GM04504 (cell line): ENCODE results near the gene PDE3A.

Experiments used
- DNase-seq: peaks from one replicate; pipeline ENCODE4 v3.0.0-alpha.2; 2012; ENCODE audit warnings: low read depth

The PDE3A gene

DNA sequence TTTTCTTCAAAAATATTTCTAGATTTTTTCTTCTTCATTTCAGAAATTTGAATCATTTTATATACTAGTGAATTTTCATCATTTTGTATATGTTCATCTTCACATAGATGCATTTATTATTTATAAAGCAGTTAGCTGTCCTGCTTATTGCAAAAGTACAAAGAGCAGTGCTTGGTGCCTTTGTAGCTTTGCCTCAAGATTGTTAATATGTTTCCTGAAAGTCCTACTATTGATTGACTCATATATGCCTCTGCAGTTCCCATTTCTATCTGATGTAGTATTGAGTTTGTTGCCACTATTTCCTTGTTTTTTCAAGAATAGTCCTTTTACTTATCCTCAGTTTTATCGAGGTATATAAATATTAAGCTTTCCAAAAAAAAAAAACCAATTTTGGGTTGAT is 89.7 kb downstream of the PDE3A start:
- DNase-seq, result no peak

DNA sequence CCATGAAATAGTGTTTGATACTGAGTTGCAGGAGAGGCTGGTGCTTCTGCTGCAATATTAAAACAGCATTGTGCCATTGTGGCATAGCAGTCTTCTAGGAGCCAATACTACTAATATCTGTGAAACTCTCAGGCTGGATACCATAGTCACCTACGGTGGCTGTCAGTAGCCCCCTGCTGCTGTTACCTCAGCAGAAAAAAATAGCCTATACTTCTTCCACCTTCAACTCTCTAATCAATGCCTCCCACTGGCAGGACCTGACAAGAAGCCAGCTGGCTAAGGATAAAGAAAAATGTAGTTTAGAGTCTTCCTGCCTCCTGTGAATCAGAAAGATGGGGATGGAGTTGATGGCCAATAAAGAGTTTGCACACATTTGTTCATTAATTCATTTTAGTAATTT is 91.6 kb downstream of the PDE3A start:
- no peak for DNase-seq

DNA sequence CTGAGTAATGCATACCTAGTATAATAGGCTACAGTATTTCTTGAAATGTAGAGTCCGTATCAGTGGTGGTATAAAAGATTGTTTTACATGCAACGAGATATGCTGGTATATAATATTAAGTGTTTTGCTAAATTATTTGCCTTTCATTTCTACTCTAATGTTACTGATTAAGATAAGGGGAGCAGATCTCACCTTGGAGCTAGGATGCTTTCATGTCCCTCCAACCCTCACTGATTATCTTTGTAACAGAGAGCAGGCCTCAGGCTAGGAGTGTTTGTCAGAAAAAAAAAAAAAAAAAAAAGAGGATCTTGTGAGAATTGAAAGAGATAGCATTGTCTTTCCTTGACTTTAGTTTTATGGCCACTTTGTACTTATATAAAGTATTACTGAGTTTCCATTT is 92.6 kb downstream of the PDE3A start:
- DNase-seq, result no peak

DNA sequence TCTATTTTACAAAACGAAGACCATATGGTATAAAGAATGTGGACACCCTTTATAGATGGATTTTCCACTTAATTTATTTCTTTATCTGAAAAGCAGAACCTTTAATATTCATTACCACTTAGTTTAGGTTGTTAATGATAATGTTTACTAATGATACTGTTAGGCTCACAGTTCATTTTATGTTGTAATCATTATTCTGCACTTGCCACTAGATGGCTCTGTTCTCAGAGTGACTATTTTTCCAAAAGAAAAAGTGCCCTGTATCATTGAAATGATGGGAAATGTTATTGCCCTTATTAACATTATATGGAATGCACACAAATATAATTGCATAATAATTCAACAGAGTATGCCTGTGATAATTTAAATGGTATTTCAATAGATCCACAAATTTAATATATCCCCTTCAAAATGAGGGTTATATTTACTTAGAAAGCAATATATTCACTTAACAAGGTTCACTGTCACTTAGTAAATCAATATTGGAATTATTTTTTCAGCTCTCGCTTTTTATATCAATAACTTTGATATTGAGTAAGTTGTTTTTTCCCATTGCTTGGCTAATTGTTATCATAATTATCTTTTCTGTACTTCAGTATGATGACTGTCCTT is 95.7 kb downstream of the PDE3A start:
- DNase-seq, result no peak

DNA sequence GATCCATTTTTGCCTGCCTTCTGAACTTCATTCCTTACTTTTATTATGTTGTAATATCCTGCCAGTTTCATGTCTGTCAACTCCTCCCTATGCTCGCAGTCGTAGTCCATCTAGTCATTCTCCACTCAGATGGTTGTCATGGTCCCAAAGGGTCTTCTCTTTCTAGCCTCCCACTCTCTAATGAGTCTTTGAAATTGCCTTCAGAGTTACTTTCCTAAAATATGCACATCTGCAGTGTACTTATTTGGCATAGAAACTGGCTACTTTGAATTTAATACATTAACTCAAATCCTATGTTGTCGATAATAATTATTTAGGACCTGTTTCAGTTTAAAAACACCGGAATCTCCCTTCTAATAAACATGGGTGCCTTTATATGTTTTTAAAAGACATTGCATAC is 101.0 kb downstream of the PDE3A start:
- no peak for DNase-seq

DNA sequence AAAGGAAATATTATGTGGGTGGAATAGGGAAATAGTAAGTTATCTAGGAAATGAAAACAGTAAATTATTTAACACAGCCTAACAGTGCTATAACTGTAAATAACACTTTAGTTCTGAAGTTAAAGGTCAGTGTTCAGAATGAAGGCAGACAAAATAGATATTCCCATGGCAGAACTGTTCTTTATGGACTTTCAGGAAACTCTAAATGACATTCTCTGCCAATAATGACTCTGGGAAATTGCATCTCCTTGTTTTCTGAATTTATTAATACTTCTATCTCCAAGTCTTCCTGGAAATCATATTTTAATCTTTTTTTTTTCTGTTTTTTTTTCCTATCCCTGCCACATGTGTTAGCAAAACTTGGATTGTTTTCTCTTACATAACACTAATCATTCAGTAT is 101.4 kb downstream of the PDE3A start:
- DNase-seq, result no peak

DNA sequence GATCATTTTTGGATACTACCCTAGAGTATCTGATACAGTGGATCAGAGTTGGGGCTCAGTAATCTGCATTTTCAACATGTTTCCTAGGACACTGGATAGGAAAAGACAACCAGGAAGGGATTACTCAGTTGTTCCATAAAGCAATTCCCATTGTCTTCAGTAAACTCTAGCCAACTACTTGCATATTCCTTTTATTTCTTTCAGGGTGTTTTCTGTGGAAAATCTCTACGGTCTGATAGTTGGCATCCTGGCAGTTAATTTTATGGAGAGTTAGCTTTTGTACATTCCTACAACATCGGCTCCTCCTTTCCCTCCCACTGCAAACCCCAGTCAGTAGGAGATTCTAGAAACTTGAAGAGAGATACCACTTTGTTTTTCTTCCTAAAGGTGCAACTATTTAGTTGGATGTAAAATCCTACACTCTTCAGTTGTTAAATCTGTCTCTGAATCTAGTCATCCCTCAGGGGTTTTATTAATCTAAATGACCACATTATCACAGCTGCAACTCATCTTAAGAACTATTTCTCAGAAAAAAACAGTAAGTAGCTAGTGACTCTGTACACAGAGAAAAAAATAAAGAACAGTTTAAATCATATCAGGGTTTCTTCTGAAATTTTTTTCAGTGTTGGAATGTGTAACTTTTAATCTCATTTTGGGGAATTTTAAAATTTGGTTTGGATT is 103.9 kb downstream of the PDE3A start:
- DNase-seq, result no peak

DNA sequence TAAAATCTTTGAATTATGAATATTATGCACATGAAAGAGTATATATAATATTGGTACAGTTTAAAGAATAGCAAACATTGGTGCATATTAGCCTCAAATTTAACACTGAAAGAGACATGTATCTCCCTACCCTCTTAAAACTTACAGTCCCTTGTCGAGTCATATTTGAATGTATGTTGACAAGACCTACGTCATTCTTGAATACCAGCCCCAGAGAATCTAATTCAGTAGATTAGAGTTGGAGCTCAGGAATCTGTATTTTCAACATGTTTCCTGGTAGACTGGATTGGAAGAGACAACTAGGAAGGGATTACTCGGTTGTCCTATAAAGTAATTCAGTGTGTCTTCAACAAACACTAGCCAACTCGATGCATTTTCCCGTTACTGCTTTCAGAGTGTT is 104.8 kb downstream of the PDE3A start:
- DNase-seq, result no peak

DNA sequence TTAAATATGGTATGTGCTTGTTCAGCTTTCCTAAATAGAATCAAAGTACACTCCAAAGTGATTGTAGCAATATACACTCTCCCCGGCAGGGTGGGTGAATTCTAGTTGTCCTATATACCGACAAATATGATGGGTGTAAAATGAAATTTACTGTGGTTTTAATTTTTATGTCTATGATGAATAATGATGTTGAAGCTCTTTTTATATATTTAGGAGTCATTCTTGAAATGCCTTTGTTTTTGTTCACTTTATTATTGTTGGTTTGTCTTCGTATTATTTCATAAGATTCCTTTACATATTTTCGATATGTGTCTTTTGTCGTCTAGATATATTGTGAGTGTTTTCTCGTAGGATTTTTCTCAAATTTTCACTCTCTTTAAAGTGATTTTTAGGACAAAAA is 105.7 kb downstream of the PDE3A start:
- DNase-seq, result no peak

DNA sequence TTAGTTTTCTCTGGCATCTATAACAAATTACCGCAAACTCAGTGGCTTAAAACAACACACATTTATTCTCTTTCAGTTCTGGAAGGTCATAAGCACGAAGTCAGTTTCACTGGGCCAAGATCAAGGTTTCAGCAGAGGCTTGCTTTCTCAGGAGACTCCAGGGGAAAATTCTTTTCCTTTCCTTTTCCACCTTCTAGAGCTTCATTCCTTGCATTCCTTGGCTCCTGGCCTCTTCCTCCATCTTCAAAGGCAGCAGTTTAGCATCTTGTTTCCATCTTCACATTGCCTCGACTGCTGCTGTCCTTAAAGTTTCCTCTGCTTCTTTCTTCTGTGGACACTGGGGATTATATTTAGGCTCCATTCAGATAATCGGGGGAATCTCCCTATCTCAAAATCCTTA is 106.1 kb downstream of the PDE3A start:
- DNase-seq, result no peak

DNA sequence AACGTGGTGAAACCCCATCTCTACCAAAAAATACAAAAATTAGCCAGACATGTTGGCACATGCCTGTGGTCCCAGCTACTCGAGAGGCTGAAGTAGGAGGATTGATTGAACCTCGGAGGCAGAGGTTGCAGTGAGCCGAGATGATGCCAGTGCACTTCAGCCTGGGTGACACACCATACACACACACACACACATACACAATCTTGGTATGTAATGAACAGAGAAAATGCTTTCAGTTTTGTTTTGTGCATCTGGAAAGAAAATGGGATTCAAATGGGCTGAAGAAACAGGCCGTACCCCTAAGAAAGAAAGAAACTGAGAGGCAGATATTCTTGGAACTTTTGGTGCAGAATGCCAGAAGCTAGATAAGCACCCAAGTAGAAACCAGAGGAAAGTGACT is 107.2 kb downstream of the PDE3A start:
- DNase-seq, result no peak

DNA sequence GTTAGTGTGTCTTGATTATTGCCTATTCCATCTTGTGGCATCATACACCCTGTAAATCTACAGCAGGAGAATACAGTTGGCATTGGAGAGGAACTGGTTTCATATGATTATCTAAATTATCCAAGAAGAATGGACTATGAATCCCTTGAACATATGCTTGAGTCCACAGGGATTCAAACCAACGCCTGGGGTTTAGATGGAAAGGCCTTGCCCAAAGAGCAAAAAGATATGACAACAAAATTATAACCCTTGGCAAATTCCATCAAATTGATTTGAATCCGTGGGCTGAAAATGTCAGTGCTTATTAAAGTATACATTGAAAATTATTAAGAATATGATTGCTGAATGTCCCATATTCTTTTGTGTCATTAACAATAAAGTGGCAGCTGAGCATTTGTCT is 108.2 kb downstream of the PDE3A start:
- no peak for DNase-seq

DNA sequence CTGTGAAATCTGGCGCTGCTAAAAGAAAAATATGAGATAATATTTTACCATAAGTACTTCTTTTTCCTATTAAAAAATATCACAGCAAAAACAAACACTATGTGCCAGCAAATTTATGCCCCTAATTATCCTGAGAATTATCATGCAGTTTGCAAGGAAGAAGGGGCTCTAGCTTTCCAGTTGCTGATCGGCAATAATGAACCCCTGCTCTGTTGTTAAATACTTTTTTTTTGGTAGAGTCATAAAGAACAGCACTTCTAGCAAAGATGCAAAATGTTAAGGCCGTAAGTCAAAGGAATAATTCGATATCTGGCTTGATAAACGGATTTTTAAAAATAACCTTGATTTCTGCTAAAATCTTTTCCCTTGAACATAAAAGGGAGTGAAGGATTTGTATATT is 108.9 kb downstream of the PDE3A start:
- DNase-seq, result no peak

DNA sequence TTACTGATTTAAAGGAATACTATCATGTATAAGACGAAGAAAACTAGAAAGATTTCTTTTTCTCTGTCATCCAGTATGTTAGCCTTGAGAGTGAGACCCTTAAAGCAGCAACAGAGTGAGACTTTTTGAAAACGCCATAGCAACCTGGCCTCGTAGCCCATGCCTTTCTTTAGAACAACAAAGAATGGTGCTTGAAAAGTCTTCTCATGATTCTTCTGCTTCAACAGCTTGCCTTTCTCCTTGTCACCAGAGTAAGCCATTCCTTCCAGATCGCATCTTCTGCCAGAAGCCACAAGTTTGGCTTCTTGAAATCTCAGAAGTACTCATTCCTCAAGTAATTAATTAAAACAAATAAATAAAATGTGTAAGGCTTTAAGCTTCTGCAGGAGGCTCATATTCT is 109.3 kb downstream of the PDE3A start:
- no peak for DNase-seq

DNA sequence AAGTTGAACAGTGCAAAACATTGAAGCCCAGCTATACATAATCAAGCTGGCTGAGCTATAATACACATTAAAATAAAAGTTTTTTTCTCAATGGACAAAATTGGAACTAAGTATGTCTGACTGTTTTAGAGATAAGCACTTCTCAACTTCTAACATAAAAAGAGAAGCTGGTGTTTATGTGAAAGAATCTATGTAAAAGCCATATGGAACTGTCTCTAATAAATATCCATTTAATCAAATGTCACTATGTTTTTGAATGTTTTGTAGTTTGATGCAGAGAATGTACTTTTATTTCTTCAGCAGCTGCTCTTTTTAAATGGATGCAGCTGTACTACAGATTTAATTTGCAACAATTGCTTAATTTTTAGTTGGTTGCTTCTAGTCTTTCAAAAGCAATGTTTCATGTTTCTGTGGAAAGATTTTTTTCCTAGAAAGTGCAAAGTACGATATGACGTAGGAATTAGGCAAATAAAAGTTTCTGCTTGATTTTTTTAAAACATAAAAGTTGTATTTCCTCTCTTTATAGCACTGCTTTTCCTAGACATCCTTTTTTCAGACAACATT is 114.2 kb downstream of the PDE3A start:
- no peak for DNase-seq

DNA sequence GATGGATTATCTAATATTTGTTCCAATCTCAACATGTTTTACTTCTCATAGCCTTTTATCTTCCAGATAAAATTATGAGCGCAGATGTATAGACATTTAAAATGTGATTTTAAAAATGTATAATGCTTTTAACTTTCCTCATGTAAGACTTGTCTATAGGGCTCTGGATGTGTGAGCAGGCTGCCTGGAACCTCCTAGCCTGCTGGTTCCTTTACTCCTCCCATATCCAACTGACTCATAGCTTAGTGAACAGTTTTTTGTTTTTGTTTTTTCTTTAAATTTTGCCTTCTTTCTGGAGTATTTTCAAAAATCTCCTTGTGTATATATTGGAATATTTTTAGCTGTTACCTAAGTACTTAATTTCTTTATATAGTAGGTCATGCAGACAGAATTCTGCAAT is 115.4 kb downstream of the PDE3A start:
- no peak for DNase-seq

DNA sequence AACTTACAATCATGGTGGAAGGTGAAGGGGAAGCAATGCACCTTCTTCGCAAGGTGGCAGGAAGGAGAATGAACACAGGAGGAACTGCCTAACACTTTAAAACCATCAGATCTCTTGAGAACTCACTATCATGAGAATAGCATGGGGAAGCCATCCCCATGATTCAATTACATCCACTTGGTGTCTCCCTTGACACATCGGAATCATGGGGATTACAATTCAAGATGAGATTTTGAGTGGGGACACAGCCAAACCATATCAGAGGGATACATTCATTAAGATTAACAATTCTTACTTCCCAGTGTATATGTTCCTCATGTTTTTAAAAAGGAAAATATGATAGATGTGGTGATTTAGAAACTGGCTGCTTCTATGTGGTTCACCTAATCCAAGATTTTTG is 117.9 kb downstream of the PDE3A start:
- DNase-seq, result no peak

DNA sequence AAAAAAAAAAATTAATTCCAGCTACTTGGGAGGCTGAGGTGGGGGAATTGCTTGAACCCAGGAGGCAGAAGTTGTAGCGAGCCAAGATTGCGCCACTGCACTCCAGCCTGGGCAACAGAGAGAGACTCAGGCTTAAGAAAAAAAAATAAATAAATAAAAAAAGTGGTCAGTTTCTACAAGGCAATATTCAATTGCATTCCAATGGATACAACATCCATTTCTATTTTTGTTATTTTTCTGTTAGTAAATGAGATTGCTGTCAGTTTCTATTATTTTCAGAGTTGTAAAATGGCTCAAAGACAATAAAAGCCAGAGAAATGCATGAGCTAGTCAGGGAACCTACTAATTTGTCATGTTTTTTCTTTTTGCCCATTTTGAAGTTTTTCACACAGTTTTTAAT is 119.2 kb downstream of the PDE3A start:
- DNase-seq, result no peak

DNA sequence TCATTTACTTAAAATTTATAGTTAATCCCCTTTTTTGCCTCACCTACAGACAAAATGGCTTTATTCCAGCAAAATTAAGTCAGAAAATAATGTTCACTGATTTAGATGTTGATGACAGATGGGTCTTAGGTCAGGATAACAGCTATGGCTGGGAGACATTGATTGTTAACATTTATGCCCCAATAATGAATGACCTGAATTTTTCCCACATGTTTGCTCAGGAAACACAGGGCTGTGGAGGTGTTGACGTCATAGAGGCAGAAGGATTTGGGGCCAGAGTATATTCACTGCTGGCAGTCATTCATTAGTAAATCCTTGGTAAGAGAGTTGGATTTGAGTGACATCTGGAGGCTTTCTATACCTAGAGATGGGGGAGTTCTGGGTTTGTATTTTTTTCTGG is 121.3 kb downstream of the PDE3A start:
- DNase-seq, result no peak

DNA sequence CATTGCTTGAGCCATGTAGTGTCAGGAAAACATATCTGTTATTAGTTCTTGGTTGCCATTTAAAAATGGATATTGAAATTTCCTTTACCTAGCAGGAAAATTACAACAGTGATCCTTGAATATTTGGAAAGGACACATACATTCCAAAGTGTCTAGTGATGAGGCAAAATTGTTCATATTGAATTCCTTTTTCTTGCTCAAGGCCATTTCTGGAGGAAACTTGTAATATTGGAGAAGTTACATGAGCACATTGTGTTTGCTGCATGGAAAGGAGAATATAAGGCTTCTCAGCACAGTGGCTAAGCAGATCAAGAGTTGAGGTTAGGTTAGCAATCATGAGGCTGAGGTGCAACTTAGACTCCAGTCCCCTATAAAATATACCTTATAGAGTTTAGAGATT is 121.9 kb downstream of the PDE3A start:
- no peak for DNase-seq

DNA sequence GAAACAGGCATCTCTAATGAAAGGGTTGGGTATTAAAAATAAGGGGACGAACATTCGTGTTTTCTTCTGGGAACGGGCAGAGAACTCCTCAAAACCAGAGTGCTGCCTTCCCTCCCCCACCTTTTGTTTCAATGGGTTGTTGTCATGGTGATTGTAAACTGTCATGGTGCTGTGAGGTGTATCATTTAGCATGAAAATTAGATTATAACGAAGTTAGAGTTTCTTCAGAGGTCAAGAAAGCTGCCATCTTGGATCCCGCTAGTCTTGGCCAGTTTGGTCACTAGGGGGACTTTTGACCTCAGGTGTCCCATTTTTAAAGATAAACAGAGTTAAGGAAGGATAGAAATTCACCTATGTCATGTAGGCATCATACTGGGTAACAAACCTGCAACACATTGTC is 123.0 kb downstream of the PDE3A start:
- DNase-seq, result no peak

DNA sequence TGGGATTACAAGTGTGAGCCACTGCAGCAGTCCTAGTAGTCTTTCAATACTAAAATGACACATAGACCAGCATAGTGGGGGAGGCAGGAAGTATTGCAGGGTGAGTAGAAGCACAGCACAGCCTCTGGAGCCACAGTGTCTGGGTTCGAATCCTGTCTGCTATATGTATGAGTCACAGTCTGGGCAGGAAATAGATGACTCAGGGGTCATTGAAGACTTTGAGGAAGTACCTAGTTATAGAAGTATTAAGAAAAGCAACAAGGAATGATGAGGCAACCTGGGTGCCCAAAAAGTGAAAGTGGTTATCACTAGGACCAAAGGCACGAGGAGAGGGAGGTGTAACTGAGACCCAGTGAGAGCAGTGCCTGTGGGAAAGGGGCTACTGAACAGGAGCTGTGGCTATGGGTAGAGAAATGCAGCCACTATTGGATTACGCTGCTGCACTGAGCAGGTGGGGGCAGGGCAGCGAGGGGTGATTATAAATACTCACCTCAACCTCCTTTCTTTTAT is 124.0 kb downstream of the PDE3A start:
- DNase-seq, result no peak

DNA sequence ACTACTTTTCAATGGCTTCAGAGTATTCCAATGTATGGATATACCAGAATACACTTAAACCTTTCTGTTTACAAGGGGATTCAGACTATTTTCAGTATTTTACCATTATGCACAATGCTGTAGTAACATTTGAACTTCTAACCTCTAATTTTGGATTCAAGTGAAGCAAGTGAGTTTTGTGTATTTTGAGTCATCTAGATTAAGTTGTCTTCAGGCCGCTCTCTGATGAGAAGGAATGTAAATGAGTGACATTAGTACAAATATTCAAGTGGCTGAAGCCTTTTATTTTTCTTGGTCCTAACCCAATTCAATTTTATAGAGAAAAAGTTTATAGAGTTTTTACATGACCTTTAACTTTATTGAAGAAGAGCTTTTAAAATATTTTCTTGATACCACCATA is 125.6 kb downstream of the PDE3A start:
- DNase-seq, result no peak

DNA sequence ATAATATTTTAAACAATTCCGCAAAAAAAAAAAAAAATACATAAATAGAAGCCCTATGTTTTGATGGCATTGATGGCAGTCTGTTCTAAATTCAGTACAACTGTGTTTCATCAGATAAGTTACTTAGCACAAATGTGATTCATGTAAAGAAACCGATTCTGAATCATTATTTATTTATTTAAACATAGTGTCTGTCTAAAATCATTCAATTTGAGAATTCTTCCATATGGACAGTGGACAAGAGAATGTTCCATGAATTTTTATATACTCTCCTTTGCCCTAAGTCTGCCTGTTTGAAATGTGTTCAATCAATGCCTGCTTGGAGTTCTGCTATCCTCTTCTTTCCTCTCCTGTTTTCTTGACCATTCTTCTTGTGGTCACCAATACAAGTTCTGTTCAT is 126.5 kb downstream of the PDE3A start:
- DNase-seq, result no peak
